Thyroid gland (tissue), 4 donors: ENCODE data around the gene TRAF3IP1. TPM values are rescaled to one million over a fixed set of nuclear protein-coding genes. Genes with fewer than 3 reads are reported as not detected.

ENCODE experiments used
- DNase-seq, 2 donors: peaks; one replicate each; pipeline ENCODE4 v3.0.0-alpha.2; 2019
- H3K27ac ChIP-seq, 3 donors: fragments of 200-600 bp; sonication (generic); 1 replicate in 2 of 3; 2 replicates in 1 of 3; pipeline ENCODE4 v1.5.1; 2016 to 2019; ENCODE audit warnings: mild to moderate bottlenecking in 1 of 3, moderate library complexity in 1 of 3
- H3K27me3 ChIP-seq: fragments of 200-600 bp; sonication (generic); one replicate; pipeline ENCODE4 v1.5.1; 2019
- H3K36me3 ChIP-seq, 2 donors: fragments of 200-600 bp; sonication (generic); one replicate each; pipeline ENCODE4 v1.5.1; 2016 to 2019
- H3K4me1 ChIP-seq, 2 donors: fragments of 200-600 bp; sonication (generic); one replicate each; pipeline ENCODE4 v1.5.1; 2017 to 2019
- H3K4me3 ChIP-seq, 3 donors: fragments of 200-600 bp; sonication (generic); replicated peaks in 1 of 3; 1 replicate in 2 of 3; 2 replicates in 1 of 3; pipeline ENCODE4 v1.5.1; 2016; ENCODE audit warnings: mild to moderate bottlenecking in 1 of 3
- H3K9me3 ChIP-seq: fragments of 200-600 bp; sonication (generic); one replicate; pipeline ENCODE4 v1.5.1; 2017
- POLR2A ChIP-seq, 2 donors: fragments of 450-650 bp; IDR thresholded peaks; one replicate each; pipeline ENCODE4 v1.6.1; 2017; ENCODE audit warnings: antibody characterized with exemption in 2 of 2, mild to moderate bottlenecking in 2 of 2, moderate library complexity in 1 of 2
- WGBS, 2 donors: methylation state at CpG; one replicate each; pipeline ENCODE4 v1.1.5; 2017; 5-methylcytosine and 5-hydroxymethylcytosine counted together
- intact Hi-C: fragments of 100-400 bp; cut with DNase I; formaldehyde crosslinking; loops from one replicate; pipeline ENCODE4 v1.15.1; 2023
- total RNA-seq, 4 donors: library from RNA; depleted of rRNA; stranded (reverse); fragments of >200 nt; gene quantifications; one replicate each; pipeline ENCODE4 v1.2.3, GENCODE V29; 2016
- TF ChIP-seq, protein P1 (sequence below), 6 experiments: fragments of 200-600 bp in 3 of 6; fragments of 450-650 bp in 3 of 6; sonication (generic) in 3 of 6; IDR thresholded peaks; one replicate each; pipeline ENCODE4 v1.5.1; 2016 to 2019; ENCODE audit warnings: antibody characterized with exemption in 6 of 6, mild to moderate bottlenecking in 2 of 6, inconsistent platforms in 1 of 6, moderate library complexity in 1 of 6

TRAF3IP1 gene
- total RNA-seq, 4 donors from 2014 or later: 19.5 to 24.7 (median 22.2) TPM

DNA sequence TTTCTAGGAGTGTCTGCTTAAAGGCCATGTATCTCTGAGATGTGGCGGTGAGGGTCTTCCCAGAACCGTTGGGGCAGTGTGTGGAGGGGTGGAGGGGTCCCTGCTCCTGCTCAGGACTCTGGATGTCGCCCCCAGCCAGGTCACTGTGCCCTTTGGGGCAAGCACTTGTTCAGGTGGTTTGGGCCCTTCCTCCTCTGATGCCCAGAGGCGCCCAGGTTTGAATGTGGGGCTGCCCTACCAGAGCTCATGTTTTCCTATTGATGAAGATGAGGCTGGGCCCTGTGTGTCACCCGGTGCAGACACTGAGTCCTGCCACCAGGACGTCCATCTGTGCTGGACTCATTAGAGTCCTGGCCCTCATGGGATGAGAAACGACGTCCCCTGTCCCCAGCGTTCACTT lies 17.6 kb upstream of the TRAF3IP1 start:
- H3K4me1 ChIP-seq: peaks cover 11 to 15% of the 10 kb centered on the region in 2 donors
- WGBS, 2 donors: 84 to 90% methylated on average over 7 of the region's 9 CpGs
- no peak for DNase-seq

DNA sequence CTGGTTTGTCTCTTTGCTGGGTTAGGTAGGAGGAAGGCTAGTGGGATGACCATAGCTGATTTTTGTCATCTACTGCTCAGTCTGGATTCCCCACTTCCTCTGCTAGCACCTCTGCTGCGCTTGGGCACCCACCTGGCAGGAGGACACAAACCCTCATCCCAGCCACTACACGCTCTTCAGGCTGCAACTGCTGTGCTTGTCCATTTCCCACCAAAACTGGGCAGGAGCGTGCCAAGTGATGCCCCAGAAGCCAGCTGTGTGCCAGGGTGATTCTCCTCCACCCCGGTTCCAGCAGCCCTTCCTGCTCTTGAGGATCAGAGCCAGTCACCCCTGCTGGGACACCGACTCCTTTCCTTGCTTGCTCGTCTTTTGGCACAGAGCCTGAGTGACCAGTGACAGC lies 16.2 kb upstream of the TRAF3IP1 start:
- H3K27ac ChIP-seq: no peak overlapping the region
- TF ChIP-seq, protein P1, sequence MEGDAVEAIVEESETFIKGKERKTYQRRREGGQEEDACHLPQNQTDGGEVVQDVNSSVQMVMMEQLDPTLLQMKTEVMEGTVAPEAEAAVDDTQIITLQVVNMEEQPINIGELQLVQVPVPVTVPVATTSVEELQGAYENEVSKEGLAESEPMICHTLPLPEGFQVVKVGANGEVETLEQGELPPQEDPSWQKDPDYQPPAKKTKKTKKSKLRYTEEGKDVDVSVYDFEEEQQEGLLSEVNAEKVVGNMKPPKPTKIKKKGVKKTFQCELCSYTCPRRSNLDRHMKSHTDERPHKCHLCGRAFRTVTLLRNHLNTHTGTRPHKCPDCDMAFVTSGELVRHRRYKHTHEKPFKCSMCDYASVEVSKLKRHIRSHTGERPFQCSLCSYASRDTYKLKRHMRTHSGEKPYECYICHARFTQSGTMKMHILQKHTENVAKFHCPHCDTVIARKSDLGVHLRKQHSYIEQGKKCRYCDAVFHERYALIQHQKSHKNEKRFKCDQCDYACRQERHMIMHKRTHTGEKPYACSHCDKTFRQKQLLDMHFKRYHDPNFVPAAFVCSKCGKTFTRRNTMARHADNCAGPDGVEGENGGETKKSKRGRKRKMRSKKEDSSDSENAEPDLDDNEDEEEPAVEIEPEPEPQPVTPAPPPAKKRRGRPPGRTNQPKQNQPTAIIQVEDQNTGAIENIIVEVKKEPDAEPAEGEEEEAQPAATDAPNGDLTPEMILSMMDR (IDR thresholded peaks at IDR 0.05): no peak
- TF ChIP-seq POLR2A (IDR thresholded peaks at IDR 0.05): no peak
- intact Hi-C loops: no loop called here
- 79 to 89% methylated on average over 5 to 6 of the region's 6 CpGs for WGBS, 2 donors
- no peaks in the 10 kb centered on the region for H3K9me3 ChIP-seq
- no peak for DNase-seq
- H3K4me1 ChIP-seq: peaks cover 11 to 15% of the 10 kb centered on the region in 2 donors
- H3K4me3 ChIP-seq: no peak overlapping the region
- no peaks in the 10 kb centered on the region for H3K36me3 ChIP-seq
- H3K27me3 ChIP-seq: no peaks in the 10 kb centered on the region

More for the DNA sequence above, 17.6 kb upstream of the TRAF3IP1 start:
- no peak for TF ChIP-seq POLR2A (IDR thresholded peaks at IDR 0.05)
- TF ChIP-seq, protein P1 (IDR thresholded peaks at IDR 0.05): no peak
- intact Hi-C loops: no loop called here
- Histone ChIP-seq H3K27me3 (no peaks in the 10 kb centered on the region), H3K9me3 (no peaks in the 10 kb centered on the region), H3K36me3 (no peaks in the 10 kb centered on the region), H3K4me3 (no peak overlapping the region), H3K27ac (no peak overlapping the region)

DNA sequence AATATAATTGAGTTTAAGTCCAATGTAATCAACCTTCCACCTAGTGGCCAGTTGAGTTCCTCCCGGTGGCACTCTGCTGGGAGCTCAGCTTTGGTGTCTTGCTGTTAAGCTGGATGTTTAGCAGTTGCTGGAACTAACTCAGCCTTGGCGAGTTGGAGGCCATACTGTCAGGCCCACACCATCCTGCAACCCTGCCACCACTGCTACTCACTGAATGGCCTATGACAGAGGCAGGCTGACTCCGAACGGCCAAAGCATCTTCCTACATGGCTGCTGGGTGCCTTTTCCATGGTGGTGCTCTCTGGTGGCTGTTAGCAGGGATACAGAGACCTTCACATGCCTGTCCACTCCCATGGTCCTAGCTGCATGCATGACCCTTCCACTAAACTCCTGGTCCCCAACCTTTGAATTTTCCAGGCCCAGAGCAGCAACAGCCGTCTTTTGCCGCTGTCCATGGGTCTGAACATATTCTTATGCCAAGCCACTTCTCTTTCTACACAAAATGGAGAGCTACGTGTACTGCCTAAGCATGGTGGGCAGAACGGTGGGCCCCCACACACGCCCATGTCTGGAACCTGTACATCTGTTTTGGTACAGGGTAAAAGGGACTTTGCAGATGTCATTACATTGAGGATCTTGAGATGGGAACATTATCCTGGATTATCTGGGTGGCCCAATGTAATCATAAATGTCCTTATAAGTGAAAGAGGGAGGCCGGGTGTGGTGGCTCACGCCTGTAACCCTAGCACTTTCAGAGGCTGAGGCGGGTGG lies 15.0 kb upstream of the TRAF3IP1 start:
- 92% methylated on average over 10 to 12 of the region's 12 CpGs for WGBS, 2 donors
- Histone ChIP-seq H3K36me3 (no peaks in the 10 kb centered on the region), H3K27ac (no peak overlapping the region), H3K9me3 (no peaks in the 10 kb centered on the region), H3K4me1 (peaks cover 1 to 6% of the 10 kb centered on the region in 2 donors), H3K27me3 (no peaks in the 10 kb centered on the region), H3K4me3 (no peak overlapping the region)
- DNase-seq: no peak
- TF ChIP-seq POLR2A (IDR thresholded peaks at IDR 0.05): no peak
- TF ChIP-seq, protein P1 (IDR thresholded peaks at IDR 0.05): no peak
- intact Hi-C loops: no loop called here

DNA sequence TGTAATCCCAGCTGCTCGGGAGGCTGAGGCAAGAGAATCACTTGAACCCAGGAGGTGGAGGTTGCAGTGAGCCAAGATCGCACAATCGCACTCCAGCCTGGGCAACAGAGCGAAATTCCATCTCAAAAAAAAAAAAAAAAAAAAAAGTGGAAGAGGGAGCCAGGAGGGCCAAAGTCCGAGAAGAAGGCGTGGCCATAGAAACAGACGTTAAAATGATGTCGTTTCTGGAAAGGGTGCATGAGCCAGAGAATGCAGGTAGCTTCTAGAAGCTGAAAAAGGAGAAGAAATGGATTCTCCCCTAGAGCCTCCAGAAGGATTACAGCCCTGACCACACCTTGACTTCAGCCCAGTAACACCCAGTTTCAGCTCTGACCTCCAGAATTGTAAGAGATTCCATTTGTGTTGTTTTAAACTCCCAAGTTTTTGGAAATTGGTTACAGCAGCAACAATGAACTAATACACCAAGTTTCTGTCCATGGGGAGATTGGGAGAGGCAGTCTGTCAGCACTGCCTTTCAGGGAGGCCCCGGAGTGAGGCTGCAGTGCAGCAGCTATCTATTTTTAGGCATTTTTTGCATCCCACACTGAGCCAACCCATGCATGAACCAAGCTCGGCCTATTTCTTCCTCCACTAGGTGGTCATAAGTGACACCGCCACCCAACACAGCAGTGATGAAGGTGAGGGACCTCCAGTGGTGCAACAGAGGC lies 14.2 kb upstream of the TRAF3IP1 start:
- no peak overlapping the region for H3K27ac ChIP-seq
- H3K9me3 ChIP-seq: no peaks in the 10 kb centered on the region
- WGBS, 2 donors: 89 to 90% methylated on average over 11 of the region's 11 CpGs
- no peaks in the 10 kb centered on the region for H3K4me1 ChIP-seq
- intact Hi-C loops: no loop called here
- TF ChIP-seq, protein P1 (IDR thresholded peaks at IDR 0.05): no peak
- TF ChIP-seq POLR2A (IDR thresholded peaks at IDR 0.05): no peak
- no peaks in the 10 kb centered on the region for H3K36me3 ChIP-seq
- no peaks in the 10 kb centered on the region for H3K27me3 ChIP-seq
- H3K4me3 ChIP-seq: no peak overlapping the region
- no peak for DNase-seq

DNA sequence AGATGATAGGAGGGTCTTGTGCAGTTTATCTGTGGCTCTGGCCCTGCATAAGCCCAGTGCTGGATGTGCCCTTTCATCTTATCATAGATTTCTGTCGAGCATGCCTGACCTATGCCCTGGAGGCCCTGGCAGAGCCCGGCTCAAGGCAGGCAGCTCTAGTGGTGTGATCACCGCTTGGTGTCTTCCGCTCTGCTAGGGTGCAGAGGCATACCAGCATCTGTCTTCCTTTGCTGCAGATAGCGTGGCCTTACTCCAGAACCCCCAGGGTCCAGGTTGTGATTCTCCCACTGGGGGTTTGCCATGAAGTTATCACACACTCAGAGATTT lies 13.7 kb upstream of the TRAF3IP1 start:
- H3K4me3 ChIP-seq: no peak overlapping the region
- no peak overlapping the region for H3K27ac ChIP-seq
- no peaks in the 10 kb centered on the region for H3K27me3 ChIP-seq
- no peaks in the 10 kb centered on the region for H3K36me3 ChIP-seq
- no peaks in the 10 kb centered on the region for H3K4me1 ChIP-seq
- no peaks in the 10 kb centered on the region for H3K9me3 ChIP-seq
- WGBS, 2 donors: 87 to 90% methylated on average over 5 of the region's 5 CpGs
- DNase-seq: no peak
- no peak for TF ChIP-seq POLR2A (IDR thresholded peaks at IDR 0.05)
- TF ChIP-seq, protein P1 (IDR thresholded peaks at IDR 0.05): no peak
- intact Hi-C loops: no loop called here
